ENCODE results near the gene MYO9A. TPM values are rescaled to one million over a fixed set of nuclear protein-coding genes. Genes with fewer than 3 reads are reported as not detected.

Gene MYO9A
- total and polyA plus RNA-seq, 2 experiments from 2014 or later = 13.1 to 42.8 TPM

DNA sequence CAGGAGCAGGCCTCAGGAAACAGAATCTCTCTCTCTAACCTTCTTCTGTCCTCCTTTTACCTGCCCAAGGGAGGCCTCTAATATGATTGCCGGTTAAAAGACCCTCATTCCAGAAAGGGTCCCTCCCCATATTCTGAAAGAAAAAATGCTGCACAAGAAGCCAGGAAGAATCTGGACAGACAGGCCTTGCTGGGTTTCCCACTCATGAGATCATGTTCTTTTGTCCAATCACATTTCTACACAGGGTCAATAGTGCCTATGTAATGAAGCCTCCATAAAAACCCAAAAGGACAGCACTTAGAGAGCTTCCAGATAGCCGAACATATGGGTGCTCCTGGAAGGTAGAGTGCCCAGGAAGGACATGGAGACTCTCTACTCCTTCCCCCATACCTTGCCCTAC is 146.0 kb downstream of the MYO9A start:
- 74% methylated on average over 2 of the region's 2 CpGs for WGBS (ENCODE audit: low lambda C conversion rate, missing lambda C conversion rate)
- H2AFZ ChIP-seq = no peak overlapping the region
- no peak overlapping the region for H3K4me2 ChIP-seq
- H4K20me1 ChIP-seq (ENCODE audit: insufficient read depth, poor library complexity, severe bottlenecking) = no peaks in the 10 kb centered on the region
- no peaks in the 10 kb centered on the region for H3K9me3 ChIP-seq (ENCODE audit: low read depth)
- H3K4me3 ChIP-seq = no peak overlapping the region
- TF ChIP-seq CTCF (IDR thresholded peaks at IDR 0.05; ENCODE audit: poor library complexity) (no peak), EZH2phosphoT487 (IDR thresholded peaks at IDR 0.05; ENCODE audit: low read depth, severe bottlenecking, unreplicated experiment) (no peak), EZH2 (IDR thresholded peaks at IDR 0.05; ENCODE audit: borderline replicate concordance) (no peak)
- DNase-seq (ENCODE audit: low spot score) = no peak
- no peak overlapping the region for H3K27ac ChIP-seq
- no peaks in the 10 kb centered on the region for H3K36me3 ChIP-seq (replicated peaks; ENCODE audit: insufficient read depth, low read depth)
- no peaks in the 10 kb centered on the region for H3K27me3 ChIP-seq
- H3K9me2 ChIP-seq (replicated peaks; ENCODE audit: insufficient read depth) = no peaks in the 10 kb centered on the region
- H3K79me2 ChIP-seq = no peaks in the 10 kb centered on the region
- H3K4me1 ChIP-seq (ENCODE audit: insufficient read depth) = no peaks in the 10 kb centered on the region

DNA sequence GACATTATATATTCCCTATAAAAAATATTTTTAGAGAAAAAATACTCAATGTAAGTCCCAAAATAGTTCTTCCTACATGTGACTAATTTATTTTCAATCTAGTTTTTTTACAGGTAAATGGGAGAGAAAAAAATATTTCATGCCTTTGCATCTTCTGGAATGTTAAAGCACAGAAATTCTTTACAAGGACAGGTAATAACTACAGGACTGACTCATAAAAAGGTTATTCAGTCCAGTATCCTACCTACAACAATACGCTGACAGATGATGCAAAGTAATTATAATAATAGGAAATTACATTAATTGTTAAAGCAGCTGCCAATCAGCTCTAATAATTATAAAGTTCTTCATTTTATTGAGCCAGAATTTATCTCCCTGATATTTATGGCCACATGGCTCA is 147.5 kb downstream of the MYO9A start:
- Histone ChIP-seq H3K27ac (no peak overlapping the region), H4K20me1 (ENCODE audit: insufficient read depth, poor library complexity, severe bottlenecking) (no peaks in the 10 kb centered on the region), H2AFZ (no peak overlapping the region), H3K9me2 (replicated peaks; ENCODE audit: insufficient read depth) (no peaks in the 10 kb centered on the region), H3K36me3 (replicated peaks; ENCODE audit: insufficient read depth, low read depth) (no peaks in the 10 kb centered on the region), H3K4me2 (no peak overlapping the region), H3K4me1 (ENCODE audit: insufficient read depth) (no peaks in the 10 kb centered on the region), H3K4me3 (no peak overlapping the region), H3K27me3 (no peaks in the 10 kb centered on the region), H3K79me2 (no peaks in the 10 kb centered on the region), H3K9me3 (ENCODE audit: low read depth) (no peaks in the 10 kb centered on the region)
- 96% methylated on average over 1 of the region's 1 CpG for WGBS (ENCODE audit: low lambda C conversion rate, missing lambda C conversion rate)
- no peak for DNase-seq (ENCODE audit: low spot score)
- TF ChIP-seq CTCF (IDR thresholded peaks at IDR 0.05; ENCODE audit: poor library complexity) (no peak), EZH2 (IDR thresholded peaks at IDR 0.05; ENCODE audit: borderline replicate concordance) (no peak), EZH2phosphoT487 (IDR thresholded peaks at IDR 0.05; ENCODE audit: low read depth, severe bottlenecking, unreplicated experiment) (no peak)

GRCh38 chr15:71962537-71962936 is 155.4 kb downstream of the MYO9A start:
- Histone ChIP-seq H3K4me2 (peak overlapping the region; percentile 1), H3K4me1 (ENCODE audit: insufficient read depth) (no peaks in the 10 kb centered on the region), H4K20me1 (ENCODE audit: insufficient read depth, poor library complexity, severe bottlenecking) (no peaks in the 10 kb centered on the region), H3K4me3 (no peak overlapping the region), H2AFZ (no peak overlapping the region), H3K27ac (no peak overlapping the region), H3K27me3 (no peaks in the 10 kb centered on the region), H3K36me3 (replicated peaks; ENCODE audit: insufficient read depth, low read depth) (no peaks in the 10 kb centered on the region), H3K9me2 (replicated peaks; ENCODE audit: insufficient read depth) (no peaks in the 10 kb centered on the region), H3K9me3 (ENCODE audit: low read depth) (no peaks in the 10 kb centered on the region), H3K79me2 (no peaks in the 10 kb centered on the region)
- no peak for TF ChIP-seq EZH2 (IDR thresholded peaks at IDR 0.05; ENCODE audit: borderline replicate concordance)
- TF ChIP-seq CTCF (IDR thresholded peaks at IDR 0.05; ENCODE audit: poor library complexity) = no peak
- no peak for TF ChIP-seq EZH2phosphoT487 (IDR thresholded peaks at IDR 0.05; ENCODE audit: low read depth, severe bottlenecking, unreplicated experiment)
- 55% methylated on average over 1 of the region's 1 CpG for WGBS (ENCODE audit: low lambda C conversion rate, missing lambda C conversion rate)
- DNase-seq (ENCODE audit: low spot score) = no peak

- H3K4me1 ChIP-seq (ENCODE audit: insufficient read depth) = no peaks in the 10 kb centered on the region
- H3K27ac ChIP-seq = no peak overlapping the region
These were observed 160.9 kb downstream of the MYO9A start for GRCh38 chr15:71957026-71957425.

More at GRCh38 chr15:71957026-71957425, 160.9 kb downstream of the MYO9A start:
- Histone ChIP-seq H3K9me3 (ENCODE audit: low read depth) (no peaks in the 10 kb centered on the region), H3K27me3 (no peaks in the 10 kb centered on the region), H3K79me2 (no peaks in the 10 kb centered on the region), H3K36me3 (replicated peaks; ENCODE audit: insufficient read depth, low read depth) (no peaks in the 10 kb centered on the region), H2AFZ (no peak overlapping the region), H3K9me2 (replicated peaks; ENCODE audit: insufficient read depth) (no peaks in the 10 kb centered on the region), H3K4me3 (no peak overlapping the region), H4K20me1 (ENCODE audit: insufficient read depth, poor library complexity, severe bottlenecking) (no peaks in the 10 kb centered on the region), H3K4me2 (no peak overlapping the region)
- 92% methylated on average over 2 of the region's 2 CpGs for WGBS (ENCODE audit: low lambda C conversion rate, missing lambda C conversion rate)
- DNase-seq (ENCODE audit: low spot score) = no peak
- TF ChIP-seq CTCF (IDR thresholded peaks at IDR 0.05; ENCODE audit: poor library complexity) = no peak
- TF ChIP-seq EZH2 (IDR thresholded peaks at IDR 0.05; ENCODE audit: borderline replicate concordance) = no peak

All from hepatocyte (in vitro differentiated cells).